WTC11 (cell line): ENCODE results near the gene RAB6A. TPM values are rescaled to one million over a fixed set of nuclear protein-coding genes. Genes with fewer than 3 reads are reported as not detected.

Experiments used
- ATAC-seq: fragments of 200-7000 bp; cut with Tn5 transposase; 2 replicates; pipeline ENCODE4 v1.10.0; 2021; ENCODE audit warnings: mild to moderate bottlenecking, moderate library complexity
- CTCF ChIA-PET: fragments of 300-600 bp; sonication (Branson Sonifier 250); formaldehyde crosslinking; loops from one replicate; lab custom pipeline; 2021; ENCODE audit warnings: antibody characterized with exemption; lab: Charles Lee
- POLR2A ChIA-PET: fragments of 350-600 bp; sonication (Branson Sonifier 250); formaldehyde crosslinking; loops from one replicate; lab custom pipeline; 2021; ENCODE audit warnings: antibody characterized with exemption; lab: Charles Lee
- DNase-seq: peaks from one replicate; pipeline ENCODE4 v3.0.0; 2021; ENCODE audit warnings: low spot score
- H3K27ac Mint-ChIP-seq: 2 replicates; pipeline ENCODE4 v1.8.0; 2021; ENCODE audit warnings: mixed read lengths
- H3K27me3 Mint-ChIP-seq: 2 replicates; pipeline ENCODE4 v1.8.0; 2021; ENCODE audit warnings: low read depth, mild to moderate bottlenecking, moderate library complexity, mixed read lengths
- H3K36me3 Mint-ChIP-seq: 2 replicates; pipeline ENCODE4 v1.8.0; 2021; ENCODE audit warnings: mixed read lengths
- H3K4me1 Mint-ChIP-seq: 2 replicates; pipeline ENCODE4 v1.8.0; 2022; ENCODE audit warnings: mixed read lengths
- H3K4me3 Mint-ChIP-seq: 2 replicates; pipeline ENCODE4 v1.8.0; 2021; ENCODE audit warnings: mild to moderate bottlenecking, moderate library complexity, mixed read lengths
- H3K9me3 Mint-ChIP-seq: 2 replicates; pipeline ENCODE4 v1.8.0; 2021; ENCODE audit warnings: mixed read lengths
- ARID4B ChIP-seq: sonication (generic); formaldehyde crosslinking; IDR thresholded peaks from 2 replicates; pipeline ENCODE4 v1.8.0; 2023; ENCODE audit warnings: missing genetic modification reagents, mild to moderate bottlenecking, borderline replicate concordance
- ATF1 ChIP-seq: sonication (generic); formaldehyde crosslinking; IDR thresholded peaks from 2 replicates; pipeline ENCODE4 v1.8.1; 2023; ENCODE audit warnings: mild to moderate bottlenecking, moderate library complexity, missing genetic modification reagents
- EMX1 ChIP-seq: fragments of 250-450 bp; sonication (Bioruptor Pico); IDR thresholded peaks from 2 replicates; pipeline ENCODE4 v1.8.0; 2021; ENCODE audit warnings: mild to moderate bottlenecking
- FOXP4 ChIP-seq: sonication (generic); formaldehyde crosslinking; IDR thresholded peaks from 2 replicates; pipeline ENCODE4 v1.8.0; 2022; ENCODE audit warnings: mild to moderate bottlenecking, missing genetic modification reagents
- GTF2I ChIP-seq: fragments of 250-450 bp; sonication (Bioruptor Pico); conservative IDR thresholded peaks from 2 replicates; pipeline ENCODE4 v1.4.0; 2021; ENCODE audit warnings: mild to moderate bottlenecking
- HMGA2 ChIP-seq: fragments of 250-450 bp; sonication (Bioruptor Pico); IDR thresholded peaks from 2 replicates; pipeline ENCODE4 v1.4.0; 2021; ENCODE audit warnings: mild to moderate bottlenecking, moderate library complexity
- IRF1 ChIP-seq: sonication (generic); formaldehyde crosslinking; IDR thresholded peaks from 2 replicates; pipeline ENCODE4 v1.8.0; 2023; ENCODE audit warnings: missing genetic modification reagents
- MXD4 ChIP-seq: fragments of 250-450 bp; sonication (Bioruptor Pico); IDR thresholded peaks from 2 replicates; pipeline ENCODE4 v1.8.0; 2021; ENCODE audit warnings: mild to moderate bottlenecking, moderate library complexity, borderline replicate concordance
- MYBL2 ChIP-seq: sonication (generic); formaldehyde crosslinking; IDR thresholded peaks from 2 replicates; pipeline ENCODE4 v1.8.1; 2023; ENCODE audit warnings: mild to moderate bottlenecking, moderate library complexity, missing genetic modification reagents
- NFE2L1 ChIP-seq: sonication (generic); formaldehyde crosslinking; IDR thresholded peaks from 2 replicates; pipeline ENCODE4 v1.8.1; 2023; ENCODE audit warnings: missing genetic modification reagents
- NR1H2 ChIP-seq: sonication (generic); formaldehyde crosslinking; IDR thresholded peaks from 2 replicates; pipeline ENCODE4 v1.9.0; 2021; ENCODE audit warnings: mild to moderate bottlenecking, moderate library complexity, missing genetic modification reagents
- SMAD4 ChIP-seq: sonication (generic); formaldehyde crosslinking; IDR thresholded peaks from 2 replicates; pipeline ENCODE4 v1.8.0; 2022; ENCODE audit warnings: mild to moderate bottlenecking, missing genetic modification reagents
- SOX15 ChIP-seq: fragments of 250-450 bp; sonication (Bioruptor Pico); IDR thresholded peaks from 2 replicates; pipeline ENCODE4 v1.9.0; 2021; ENCODE audit warnings: mild to moderate bottlenecking
- SP1 ChIP-seq: sonication (generic); formaldehyde crosslinking; conservative IDR thresholded peaks from 2 replicates; pipeline ENCODE4 v1.8.1; 2022; ENCODE audit warnings: missing genetic modification reagents
- USF1 ChIP-seq: sonication (generic); formaldehyde crosslinking; IDR thresholded peaks from 2 replicates; pipeline ENCODE4 v1.8.0; 2022; ENCODE audit warnings: mild to moderate bottlenecking, missing genetic modification reagents
- ZNF219 ChIP-seq: sonication (generic); formaldehyde crosslinking; IDR thresholded peaks from 2 replicates; pipeline ENCODE4 v1.8.0; 2023; ENCODE audit warnings: missing genetic modification reagents, mild to moderate bottlenecking, borderline replicate concordance
- ZNF396 ChIP-seq: fragments of 250-450 bp; sonication (Bioruptor Pico); IDR thresholded peaks from 2 replicates; pipeline ENCODE4 v1.8.0; 2021; ENCODE audit warnings: mild to moderate bottlenecking, moderate library complexity, borderline replicate concordance
- ZNF416 ChIP-seq: fragments of 250-450 bp; sonication (Bioruptor Pico); IDR thresholded peaks from 2 replicates; pipeline ENCODE4 v1.9.0; 2021; ENCODE audit warnings: mild to moderate bottlenecking, inconsistent platforms
- total RNA-seq: library from RNA; stranded (reverse); gene quantifications from 3 replicates; pipeline ENCODE4 v1.2.3, GENCODE V29; 2021
- TF ChIP-seq, protein P1 (sequence below): sonication (generic); formaldehyde crosslinking; IDR thresholded peaks from 2 replicates; pipeline ENCODE4 v1.8.1; 2022; ENCODE audit warnings: mild to moderate bottlenecking, missing genetic modification reagents, moderate library complexity, borderline replicate concordance
- TF ChIP-seq, protein P2 (sequence below): sonication (generic); formaldehyde crosslinking; IDR thresholded peaks from 2 replicates; pipeline ENCODE4 v1.8.1; 2023; ENCODE audit warnings: mild to moderate bottlenecking, missing genetic modification reagents, moderate library complexity
- TF ChIP-seq, protein P3 (sequence below): fragments of 250-450 bp; sonication (Bioruptor Pico); conservative IDR thresholded peaks from 2 replicates; pipeline ENCODE4 v1.9.0; 2021; ENCODE audit warnings: mild to moderate bottlenecking

RAB6A gene
- total RNA-seq, 1 experiment from 2014 or later = 107 TPM

GRCh38 chr11:73787643-73788558 is 27.0 kb upstream of the RAB6A start, which contains the start of gene MRPL48 (continued):
- TF ChIP-seq MXD4 (no peak), EMX1 (CRISPR knock-in tag) (peak; percentile 54; the same call in 1 of the 2 replicates), ARID4B (CRISPR knock-in tag) (peak; percentile 77; the same call in 1 of the 2 replicates), ATF1 (CRISPR knock-in tag) (no peak), MYBL2 (CRISPR knock-in tag) (no peak; the same call in 1 of the 2 replicates), ZNF416 (CRISPR knock-in tag) (no peak), ZNF396 (no peak), SP1 (CRISPR knock-in tag) (no peak; the same call in none of the 2 replicates), SMAD4 (CRISPR knock-in tag) (no peak), SOX15 (CRISPR knock-in tag) (no peak), FOXP4 (CRISPR knock-in tag) (no peak)
- TF ChIP-seq, protein P1, sequence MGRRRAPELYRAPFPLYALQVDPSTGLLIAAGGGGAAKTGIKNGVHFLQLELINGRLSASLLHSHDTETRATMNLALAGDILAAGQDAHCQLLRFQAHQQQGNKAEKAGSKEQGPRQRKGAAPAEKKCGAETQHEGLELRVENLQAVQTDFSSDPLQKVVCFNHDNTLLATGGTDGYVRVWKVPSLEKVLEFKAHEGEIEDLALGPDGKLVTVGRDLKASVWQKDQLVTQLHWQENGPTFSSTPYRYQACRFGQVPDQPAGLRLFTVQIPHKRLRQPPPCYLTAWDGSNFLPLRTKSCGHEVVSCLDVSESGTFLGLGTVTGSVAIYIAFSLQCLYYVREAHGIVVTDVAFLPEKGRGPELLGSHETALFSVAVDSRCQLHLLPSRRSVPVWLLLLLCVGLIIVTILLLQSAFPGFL (CRISPR knock-in tag) = no peak

- POLR2A ChIA-PET = interaction anchor here (0.6 to 2.3 kb wide), 2 partner anchors 8 to 24 kb away, joined by 3 to 21 read pairs; no protein-coding TSS in a partner anchor
- no peaks in the 10 kb centered on the region for H3K27me3 Mint-ChIP-seq
- peak overlapping the region; percentile 95 for H3K4me3 Mint-ChIP-seq
- ATAC-seq (no peak), DNase-seq (no peak)
- H3K27ac Mint-ChIP-seq = peak overlapping the region; percentile 99
- no peaks in the 10 kb centered on the region for H3K9me3 Mint-ChIP-seq
- CTCF ChIA-PET = interaction anchor here (1.1 kb wide), 1 partner anchor 144 kb away, joined by 3 read pairs; no protein-coding TSS in a partner anchor
- H3K36me3 Mint-ChIP-seq = no peaks in the 10 kb centered on the region
- peaks cover 14% of the 10 kb centered on the region for H3K4me1 Mint-ChIP-seq
- TF ChIP-seq NR1H2 (CRISPR knock-in tag) = no peak
- no peak for TF ChIP-seq GTF2I (CRISPR knock-in tag)
- no peak for TF ChIP-seq ZNF219 (CRISPR knock-in tag)
- TF ChIP-seq, protein P2, sequence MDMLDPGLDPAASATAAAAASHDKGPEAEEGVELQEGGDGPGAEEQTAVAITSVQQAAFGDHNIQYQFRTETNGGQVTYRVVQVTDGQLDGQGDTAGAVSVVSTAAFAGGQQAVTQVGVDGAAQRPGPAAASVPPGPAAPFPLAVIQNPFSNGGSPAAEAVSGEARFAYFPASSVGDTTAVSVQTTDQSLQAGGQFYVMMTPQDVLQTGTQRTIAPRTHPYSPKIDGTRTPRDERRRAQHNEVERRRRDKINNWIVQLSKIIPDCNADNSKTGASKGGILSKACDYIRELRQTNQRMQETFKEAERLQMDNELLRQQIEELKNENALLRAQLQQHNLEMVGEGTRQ = no peak
- no peak for TF ChIP-seq USF1 (CRISPR knock-in tag)
- no peak for TF ChIP-seq IRF1
- TF ChIP-seq, protein P3, sequence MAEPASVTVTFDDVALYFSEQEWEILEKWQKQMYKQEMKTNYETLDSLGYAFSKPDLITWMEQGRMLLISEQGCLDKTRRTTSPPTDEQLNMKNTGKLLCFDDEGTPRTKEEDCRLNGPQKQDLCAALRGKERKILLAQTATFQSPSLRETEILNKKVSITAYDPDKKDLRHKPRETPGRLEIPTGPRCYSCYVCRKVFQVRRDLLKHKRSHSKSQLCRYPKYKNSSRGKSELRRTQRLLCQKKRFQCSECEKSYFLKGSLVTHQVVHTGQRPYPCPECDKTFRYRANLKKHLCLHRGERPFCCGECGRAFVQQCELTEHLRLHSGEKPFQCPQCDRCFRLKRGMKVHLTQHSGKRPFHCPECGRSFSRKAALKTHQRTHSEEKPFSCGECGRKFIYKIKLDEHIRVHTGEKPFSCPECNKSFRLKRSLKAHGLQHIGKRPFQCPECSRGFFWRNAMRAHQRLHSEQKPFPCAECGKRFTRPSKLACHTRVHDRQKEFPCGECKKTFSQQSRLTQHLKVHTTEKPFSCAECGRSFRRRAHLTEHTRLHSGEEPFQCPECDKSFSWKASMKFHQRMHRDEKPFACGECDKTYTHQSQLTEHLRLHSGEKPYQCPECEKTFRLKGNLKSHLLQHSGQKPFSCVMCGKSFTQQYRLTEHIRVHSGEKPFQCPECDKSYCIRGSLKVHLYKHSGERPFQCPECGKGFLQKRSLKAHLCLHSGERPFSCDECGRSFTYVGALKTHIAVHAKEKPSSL (CRISPR knock-in tag) = no peak
- TF ChIP-seq HMGA2 (CRISPR knock-in tag) = no peak
- no peak for TF ChIP-seq NFE2L1 (CRISPR knock-in tag)
Measured at GRCh38 chr11:73787051-73787642, 26.3 kb upstream of the RAB6A start.
